SK-N-SH treated with all-trans-retinoic acid at 6 μM for 48 hours (cell line): Measurements from ENCODE around the gene RNASET2.

Experiments
- ATAC-seq: fragments of 200-7000 bp; cut with Tn5 transposase; 3 replicates; pipeline ENCODE4 v1.9.1; 2020; ENCODE audit warnings: mild to moderate bottlenecking, moderate library complexity
- ARNTL ChIP-seq: fragments of 450-650 bp; formaldehyde crosslinking; IDR thresholded peaks from 2 replicates; pipeline ENCODE4 v1.5.0; 2020; ENCODE audit warnings: low read depth, mild to moderate bottlenecking, moderate library complexity, borderline replicate concordance
- BACH2 ChIP-seq: fragments of 250-450 bp; sonication (Bioruptor Pico); IDR thresholded peaks from 2 replicates; pipeline ENCODE4 v1.9.0; 2021; ENCODE audit warnings: mild to moderate bottlenecking, borderline replicate concordance
- CSDC2 ChIP-seq: fragments of 250-450 bp; sonication (Bioruptor Pico); IDR thresholded peaks from 2 replicates; pipeline ENCODE4 v1.5.0; 2020; ENCODE audit warnings: mild to moderate bottlenecking, moderate library complexity
- ESRRG ChIP-seq: fragments of 250-450 bp; sonication (Bioruptor Pico); IDR thresholded peaks from 2 replicates; pipeline ENCODE4 v1.6.1; 2021; ENCODE audit warnings: mild to moderate bottlenecking
- GLIS3 ChIP-seq: fragments of 250-450 bp; sonication (Bioruptor Pico); IDR thresholded peaks from 2 replicates; pipeline ENCODE4 v1.5.0; 2020; ENCODE audit warnings: mild to moderate bottlenecking, moderate library complexity
- ISL1 ChIP-seq: fragments of 250-450 bp; sonication (Bioruptor Pico); IDR thresholded peaks from 2 replicates; pipeline ENCODE4 v2.1.2; 2022; ENCODE audit warnings: mild to moderate bottlenecking, moderate library complexity
- OSR1 ChIP-seq: fragments of 250-450 bp; sonication (Bioruptor Pico); IDR thresholded peaks from 2 replicates; pipeline ENCODE4 v1.8.0; 2022; ENCODE audit warnings: moderate library complexity, mild to moderate bottlenecking, inconsistent platforms
- PPARA ChIP-seq: fragments of 250-450 bp; sonication (Bioruptor Pico); IDR thresholded peaks from 2 replicates; pipeline ENCODE4 v1.5.0; 2020; ENCODE audit warnings: mild to moderate bottlenecking, borderline replicate concordance
- RARB ChIP-seq: fragments of 250-450 bp; sonication (Bioruptor Pico); IDR thresholded peaks from 2 replicates; pipeline ENCODE4 v1.8.0; 2021; ENCODE audit warnings: mild to moderate bottlenecking, moderate library complexity
- TCF4 ChIP-seq: fragments of 250-450 bp; sonication (Bioruptor Pico); IDR thresholded peaks from 2 replicates; pipeline ENCODE4 v1.8.0; 2021; ENCODE audit warnings: mild to moderate bottlenecking, moderate library complexity, borderline replicate concordance
- TOX ChIP-seq: fragments of 250-450 bp; sonication (Bioruptor Pico); IDR thresholded peaks from 2 replicates; pipeline ENCODE4 v1.8.0; 2021; ENCODE audit warnings: mild to moderate bottlenecking, moderate library complexity, borderline replicate concordance
- ZFP3 ChIP-seq: fragments of 250-450 bp; sonication (Bioruptor Pico); IDR thresholded peaks from 2 replicates; pipeline ENCODE4 v1.5.0; 2020; ENCODE audit warnings: mild to moderate bottlenecking, moderate library complexity
- ZFP30 ChIP-seq: fragments of 450-650 bp; formaldehyde crosslinking; IDR thresholded peaks from 2 replicates; pipeline ENCODE4 v1.5.0; 2022; ENCODE audit warnings: mild to moderate bottlenecking, moderate library complexity
- ZNF565 ChIP-seq: fragments of 450-650 bp; formaldehyde crosslinking; conservative IDR thresholded peaks from 2 replicates; pipeline ENCODE4 v1.5.0; 2020; ENCODE audit warnings: low read depth, mild to moderate bottlenecking, moderate library complexity
- ZNF70 ChIP-seq: fragments of 450-650 bp; formaldehyde crosslinking; IDR thresholded peaks from 2 replicates; pipeline ENCODE4 v1.5.0; 2020; ENCODE audit warnings: mild to moderate bottlenecking, moderate library complexity
- ZNF8 ChIP-seq: fragments of 450-650 bp; formaldehyde crosslinking; IDR thresholded peaks from 2 replicates; pipeline ENCODE4 v1.5.0; 2020; ENCODE audit warnings: mild to moderate bottlenecking, moderate library complexity
- TF ChIP-seq, protein P1 (sequence below): fragments of 250-450 bp; sonication (Bioruptor Pico); IDR thresholded peaks from 2 replicates; pipeline ENCODE4 v1.5.1; 2021; ENCODE audit warnings: mild to moderate bottlenecking, moderate library complexity
- TF ChIP-seq, protein P2 (sequence below): fragments of 250-450 bp; sonication (Bioruptor Pico); IDR thresholded peaks from 2 replicates; pipeline ENCODE4 v1.8.0; 2020; ENCODE audit warnings: mild to moderate bottlenecking, moderate library complexity, borderline replicate concordance
- TF ChIP-seq, protein P3 (sequence below): fragments of 250-450 bp; sonication (Bioruptor Pico); IDR thresholded peaks from 2 replicates; pipeline ENCODE4 v1.8.0; 2021; ENCODE audit warnings: low read depth, mild to moderate bottlenecking, moderate library complexity, borderline replicate concordance
- TF ChIP-seq, protein P4 (sequence below): fragments of 250-450 bp; sonication (Bioruptor Pico); IDR thresholded peaks from 2 replicates; pipeline ENCODE4 v1.5.1; 2020; ENCODE audit warnings: low read depth, mild to moderate bottlenecking, moderate library complexity

RNASET2 gene

DNA sequence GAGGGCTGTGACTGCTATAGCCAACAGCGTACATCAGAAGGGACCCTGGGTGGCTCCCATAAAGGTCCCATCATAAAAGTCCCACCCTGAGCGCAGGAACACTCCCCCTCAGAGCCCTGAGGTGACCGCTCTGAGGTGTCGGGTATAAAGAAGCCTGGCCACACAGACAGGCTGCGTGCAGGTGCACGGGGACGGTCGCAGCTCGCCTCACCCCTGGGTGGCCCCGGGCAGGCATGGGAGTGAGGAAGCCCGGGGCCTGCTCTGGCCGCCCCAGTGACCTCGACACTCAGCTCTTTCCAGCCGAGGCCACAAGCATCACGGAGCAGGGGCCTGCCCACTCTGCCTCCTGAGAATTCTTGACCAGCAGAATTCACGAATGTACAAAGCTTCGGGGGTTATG lies 14.4 kb upstream of the RNASET2 start:
- ATAC-seq: no peak
- TF ChIP-seq GLIS3 (CRISPR knock-in tag): no peak
- TF ChIP-seq, protein P1, sequence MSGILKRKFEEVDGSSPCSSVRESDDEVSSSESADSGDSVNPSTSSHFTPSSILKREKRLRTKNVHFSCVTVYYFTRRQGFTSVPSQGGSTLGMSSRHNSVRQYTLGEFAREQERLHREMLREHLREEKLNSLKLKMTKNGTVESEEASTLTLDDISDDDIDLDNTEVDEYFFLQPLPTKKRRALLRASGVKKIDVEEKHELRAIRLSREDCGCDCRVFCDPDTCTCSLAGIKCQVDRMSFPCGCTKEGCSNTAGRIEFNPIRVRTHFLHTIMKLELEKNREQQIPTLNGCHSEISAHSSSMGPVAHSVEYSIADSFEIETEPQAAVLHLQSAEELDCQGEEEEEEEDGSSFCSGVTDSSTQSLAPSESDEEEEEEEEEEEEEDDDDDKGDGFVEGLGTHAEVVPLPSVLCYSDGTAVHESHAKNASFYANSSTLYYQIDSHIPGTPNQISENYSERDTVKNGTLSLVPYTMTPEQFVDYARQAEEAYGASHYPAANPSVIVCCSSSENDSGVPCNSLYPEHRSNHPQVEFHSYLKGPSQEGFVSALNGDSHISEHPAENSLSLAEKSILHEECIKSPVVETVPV (CRISPR knock-in tag): no peak
- no peak for TF ChIP-seq TCF4 (CRISPR knock-in tag)
- TF ChIP-seq BACH2 (CRISPR knock-in tag): no peak
- TF ChIP-seq ZNF565 (CRISPR knock-in tag): no peak
- TF ChIP-seq ESRRG (CRISPR knock-in tag): no peak
- no peak for TF ChIP-seq ZNF70 (CRISPR knock-in tag)
- no peak for TF ChIP-seq OSR1 (CRISPR knock-in tag)
- TF ChIP-seq, protein P2, sequence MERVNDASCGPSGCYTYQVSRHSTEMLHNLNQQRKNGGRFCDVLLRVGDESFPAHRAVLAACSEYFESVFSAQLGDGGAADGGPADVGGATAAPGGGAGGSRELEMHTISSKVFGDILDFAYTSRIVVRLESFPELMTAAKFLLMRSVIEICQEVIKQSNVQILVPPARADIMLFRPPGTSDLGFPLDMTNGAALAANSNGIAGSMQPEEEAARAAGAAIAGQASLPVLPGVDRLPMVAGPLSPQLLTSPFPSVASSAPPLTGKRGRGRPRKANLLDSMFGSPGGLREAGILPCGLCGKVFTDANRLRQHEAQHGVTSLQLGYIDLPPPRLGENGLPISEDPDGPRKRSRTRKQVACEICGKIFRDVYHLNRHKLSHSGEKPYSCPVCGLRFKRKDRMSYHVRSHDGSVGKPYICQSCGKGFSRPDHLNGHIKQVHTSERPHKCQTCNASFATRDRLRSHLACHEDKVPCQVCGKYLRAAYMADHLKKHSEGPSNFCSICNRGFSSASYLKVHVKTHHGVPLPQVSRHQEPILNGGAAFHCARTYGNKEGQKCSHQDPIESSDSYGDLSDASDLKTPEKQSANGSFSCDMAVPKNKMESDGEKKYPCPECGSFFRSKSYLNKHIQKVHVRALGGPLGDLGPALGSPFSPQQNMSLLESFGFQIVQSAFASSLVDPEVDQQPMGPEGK (CRISPR knock-in tag): no peak
- TF ChIP-seq RARB (CRISPR knock-in tag): no peak
- TF ChIP-seq, protein P3, sequence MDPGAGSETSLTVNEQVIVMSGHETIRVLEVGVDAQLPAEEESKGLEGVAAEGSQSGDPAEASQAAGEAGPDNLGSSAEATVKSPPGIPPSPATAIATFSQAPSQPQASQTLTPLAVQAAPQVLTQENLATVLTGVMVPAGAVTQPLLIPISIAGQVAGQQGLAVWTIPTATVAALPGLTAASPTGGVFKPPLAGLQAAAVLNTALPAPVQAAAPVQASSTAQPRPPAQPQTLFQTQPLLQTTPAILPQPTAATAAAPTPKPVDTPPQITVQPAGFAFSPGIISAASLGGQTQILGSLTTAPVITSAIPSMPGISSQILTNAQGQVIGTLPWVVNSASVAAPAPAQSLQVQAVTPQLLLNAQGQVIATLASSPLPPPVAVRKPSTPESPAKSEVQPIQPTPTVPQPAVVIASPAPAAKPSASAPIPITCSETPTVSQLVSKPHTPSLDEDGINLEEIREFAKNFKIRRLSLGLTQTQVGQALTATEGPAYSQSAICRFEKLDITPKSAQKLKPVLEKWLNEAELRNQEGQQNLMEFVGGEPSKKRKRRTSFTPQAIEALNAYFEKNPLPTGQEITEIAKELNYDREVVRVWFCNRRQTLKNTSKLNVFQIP (CRISPR knock-in tag): no peak
- TF ChIP-seq, protein P4, sequence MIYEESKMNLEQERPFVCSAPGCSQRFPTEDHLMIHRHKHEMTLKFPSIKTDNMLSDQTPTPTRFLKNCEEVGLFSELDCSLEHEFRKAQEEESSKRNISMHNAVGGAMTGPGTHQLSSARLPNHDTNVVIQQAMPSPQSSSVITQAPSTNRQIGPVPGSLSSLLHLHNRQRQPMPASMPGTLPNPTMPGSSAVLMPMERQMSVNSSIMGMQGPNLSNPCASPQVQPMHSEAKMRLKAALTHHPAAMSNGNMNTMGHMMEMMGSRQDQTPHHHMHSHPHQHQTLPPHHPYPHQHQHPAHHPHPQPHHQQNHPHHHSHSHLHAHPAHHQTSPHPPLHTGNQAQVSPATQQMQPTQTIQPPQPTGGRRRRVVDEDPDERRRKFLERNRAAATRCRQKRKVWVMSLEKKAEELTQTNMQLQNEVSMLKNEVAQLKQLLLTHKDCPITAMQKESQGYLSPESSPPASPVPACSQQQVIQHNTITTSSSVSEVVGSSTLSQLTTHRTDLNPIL (CRISPR knock-in tag): no peak

DNA sequence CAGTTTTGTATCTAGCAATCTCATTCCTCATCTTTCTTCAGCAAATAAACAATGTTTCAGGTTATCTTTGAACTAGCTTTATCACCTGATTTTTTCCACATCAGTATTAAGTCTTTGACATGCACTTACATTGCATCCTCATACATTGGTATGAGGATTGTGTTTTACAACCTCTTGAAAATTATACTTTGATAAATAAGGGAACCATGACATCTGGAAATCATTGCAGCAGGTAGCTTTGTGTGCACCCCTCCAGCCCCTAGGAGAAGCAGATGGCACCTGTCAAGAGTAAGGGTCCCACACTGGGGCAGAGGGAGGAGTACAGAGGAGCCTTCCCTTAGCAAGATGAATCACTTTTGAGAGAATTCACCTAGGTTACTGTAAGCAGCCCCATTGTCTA lies 13.7 kb upstream of the RNASET2 start:
- ATAC-seq: no peak
- TF ChIP-seq ESRRG (CRISPR knock-in tag) (no peak), TOX (CRISPR knock-in tag) (no peak), PPARA (CRISPR knock-in tag) (no peak), BACH2 (CRISPR knock-in tag) (no peak), RARB (CRISPR knock-in tag) (no peak)
- TF ChIP-seq, protein P1 (CRISPR knock-in tag): no peak
- TF ChIP-seq, protein P2 (CRISPR knock-in tag): no peak
- TF ChIP-seq, all 23 proteins: peak for 0

DNA sequence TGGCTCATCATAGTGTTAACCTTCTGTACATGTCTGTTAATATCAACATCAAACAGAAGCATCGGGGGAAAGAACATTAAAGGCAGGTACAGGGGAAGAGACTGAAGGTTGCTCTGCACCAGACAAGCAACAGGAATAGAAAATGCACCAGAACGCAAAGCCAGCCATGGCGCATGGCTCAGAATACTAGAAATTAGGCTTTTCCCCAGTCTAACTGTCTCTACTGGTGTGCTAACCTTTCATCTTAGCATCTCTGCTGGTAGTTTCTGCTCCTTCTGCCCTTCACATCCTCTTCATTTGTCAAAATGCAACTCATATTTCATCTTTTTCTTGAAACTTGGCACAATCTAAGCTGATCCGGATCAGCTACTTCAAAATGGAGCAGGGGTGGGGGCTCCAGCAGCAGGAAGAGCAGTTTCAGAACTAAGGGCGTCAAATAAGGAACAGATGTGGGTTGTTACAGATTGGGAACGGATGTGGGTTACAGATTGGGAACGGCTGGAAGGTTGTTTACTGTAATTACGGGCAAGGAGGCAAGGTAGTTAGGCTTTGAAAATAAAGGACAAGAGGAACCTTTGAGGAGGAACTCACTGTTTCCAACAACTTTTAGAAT lies 13.1 kb upstream of the RNASET2 start:
- ATAC-seq: peak; percentile 66
- TF ChIP-seq TCF4 (CRISPR knock-in tag) (peak; percentile 21; the same call in 1 of the 2 replicates), BACH2 (CRISPR knock-in tag) (no peak)

DNA sequence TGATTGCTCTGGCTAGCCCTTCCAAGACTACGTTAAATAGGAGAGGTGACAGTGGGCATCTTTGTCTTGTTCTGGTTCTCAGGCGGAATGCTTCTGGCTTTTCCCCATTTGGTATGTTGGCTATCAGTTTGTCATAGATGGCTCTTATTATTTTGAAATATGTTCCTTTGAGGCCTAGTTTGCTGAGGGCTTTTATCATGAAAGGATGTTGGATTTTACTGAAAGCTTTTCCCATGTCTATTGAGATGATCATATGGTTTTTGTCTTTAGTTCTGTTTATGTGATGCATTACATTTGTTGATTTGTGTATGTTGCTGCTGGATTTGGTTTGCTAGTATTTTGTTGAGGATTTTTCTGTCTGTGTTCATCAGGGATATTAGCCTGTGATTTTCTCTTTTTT lies 9.9 kb upstream of the RNASET2 start:
- ATAC-seq: no peak
- TF ChIP-seq ISL1 (CRISPR knock-in tag): no peak
- TF ChIP-seq TCF4 (CRISPR knock-in tag): no peak
- no peak for TF ChIP-seq ZFP30 (CRISPR knock-in tag)
- TF ChIP-seq, protein P4 (CRISPR knock-in tag): no peak
- TF ChIP-seq ZNF70 (CRISPR knock-in tag): no peak
- TF ChIP-seq OSR1 (CRISPR knock-in tag): no peak
- TF ChIP-seq CSDC2 (CRISPR knock-in tag): no peak
- no peak for TF ChIP-seq GLIS3 (CRISPR knock-in tag)
- TF ChIP-seq, protein P2 (CRISPR knock-in tag): no peak
- TF ChIP-seq ARNTL (CRISPR knock-in tag): no peak
- no peak for TF ChIP-seq ZNF8 (CRISPR knock-in tag)
- no peak for TF ChIP-seq RARB (CRISPR knock-in tag)
- no peak for TF ChIP-seq ZFP3 (CRISPR knock-in tag)
- no peak for TF ChIP-seq TOX (CRISPR knock-in tag)
- TF ChIP-seq ZNF565 (CRISPR knock-in tag): no peak
- no peak for TF ChIP-seq BACH2 (CRISPR knock-in tag)
